NCI-H146 treated with DMSO at 0.1 percent for 48 hours (cell line): ENCODE measurements around the gene IFT81.
"Not testable (repeated sequence)": the region's sequence is repeated elsewhere in the genome, so short reads cannot be mapped to it uniquely, and the experiment has no call there.

Experiments
- DNase-seq: peaks from one replicate; lab custom pipeline; 2025; ENCODE audit not compliant: unreplicated experiment; lab: John Stamatoyannopoulos, UW

IFT81 gene

GRCh38 chr12:110107369-110108281 is 16.5 kb upstream of the IFT81 start:
- no peak for DNase-seq

GRCh38 chr12:110108309-110109036 is 15.7 kb upstream of the IFT81 start:
- no peak for DNase-seq

- no peak for DNase-seq
These were observed 14.9 kb upstream of the IFT81 start for GRCh38 chr12:110109037-110109836.

GRCh38 chr12:110109837-110110535 is 14.2 kb upstream of the IFT81 start:
- no peak for DNase-seq

- DNase-seq = no peak
These were observed 12.5 kb upstream of the IFT81 start for GRCh38 chr12:110111476-110112334.

- DNase-seq = no peak
These were observed 11.9 kb upstream of the IFT81 start for GRCh38 chr12:110112335-110112660.

- no peak for DNase-seq
These were observed 9.6 kb upstream of the IFT81 start for GRCh38 chr12:110114528-110114937.

GRCh38 chr12:110115675-110116074 is 8.5 kb upstream of the IFT81 start:
- DNase-seq = no peak

- DNase-seq = no peak
These were observed 7.5 kb upstream of the IFT81 start for GRCh38 chr12:110116623-110117022.

- DNase-seq = not testable (repeated sequence)
These were observed 6.9 kb upstream of the IFT81 start for GRCh38 chr12:110117210-110117609.

- DNase-seq = peak; percentile 30
These were observed 6.0 kb upstream of the IFT81 start for GRCh38 chr12:110117956-110118685.

- DNase-seq = no peak
These were observed 1.2 kb upstream of the IFT81 start for GRCh38 chr12:110122929-110123328.

- peak; percentile 55 for DNase-seq
These were observed 263 bp upstream of the IFT81 start for GRCh38 chr12:110123919-110124268.

- no peak for DNase-seq
These were observed 2.4 kb downstream of the IFT81 start for GRCh38 chr12:110126557-110126956.

- no peak for DNase-seq
These were observed 10.7 kb downstream of the IFT81 start for GRCh38 chr12:110134691-110135411.

GRCh38 chr12:110135806-110136205 is 11.6 kb downstream of the IFT81 start:
- DNase-seq = no peak

- DNase-seq = no peak
These were observed 13.6 kb downstream of the IFT81 start for GRCh38 chr12:110137786-110138185.

- DNase-seq = no peak
These were observed 17.2 kb downstream of the IFT81 start for GRCh38 chr12:110141389-110141788.

GRCh38 chr12:110146986-110147385 is 22.8 kb downstream of the IFT81 start:
- no peak for DNase-seq
